Suprapubic skin (tissue), 4 donors: Measurements from ENCODE around the gene COL8A1.

Source experiments
- CTCF ChIP-seq, 2 donors: fragments of 200-600 bp in 1 of 2; fragments of 450-650 bp in 1 of 2; sonication (generic) in 1 of 2; IDR thresholded peaks; one replicate each; pipeline ENCODE4 v1.5.1; 2016 to 2019; ENCODE audit warnings: antibody characterized with exemption in 2 of 2, mild to moderate bottlenecking in 1 of 2, moderate library complexity in 1 of 2
- POLR2A ChIP-seq, 2 donors: fragments of 450-650 bp; IDR thresholded peaks; one replicate each; pipeline ENCODE4 v1.6.1; 2017; ENCODE audit warnings: antibody characterized with exemption in 2 of 2, mild to moderate bottlenecking in 2 of 2, moderate library complexity in 2 of 2
- POLR2AphosphoS5 ChIP-seq, 3 donors: sonication (generic); formaldehyde crosslinking; IDR thresholded peaks; one replicate each; pipeline ENCODE4 v1.6.1; 2017; ENCODE audit warnings: antibody characterized with exemption in 3 of 3

- TF ChIP-seq CTCF (IDR thresholded peaks at IDR 0.05) (peak; percentile 40 to 72), POLR2AphosphoS5 (IDR thresholded peaks at IDR 0.05) (no peak), POLR2A (IDR thresholded peaks at IDR 0.05) (no peak)
These were observed 169.9 kb downstream of the COL8A1 start for GRCh38 chr3:99808163-99808794.
